KMS-11 (cell line): ENCODE measurements around the gene PCED1B.

ENCODE experiments used
- H2AFZ ChIP-seq: fragments of 200-600 bp; sonication (generic); 2 replicates; pipeline ENCODE4 v1.6.1; 2016; ENCODE audit warnings: antibody characterized with exemption, mixed run types, low read depth
- H3K27ac ChIP-seq: fragments of 200-600 bp; sonication (generic); 2 replicates; pipeline ENCODE4 v1.6.1; 2016; ENCODE audit warnings: mild to moderate bottlenecking, mixed run types
- H3K27me3 ChIP-seq: fragments of 200-600 bp; sonication (generic); 2 replicates; pipeline ENCODE4 v1.6.1; 2017; ENCODE audit warnings: mild to moderate bottlenecking, low read depth, mixed run types, moderate library complexity; ENCODE audit not compliant: insufficient read depth
- H3K36me3 ChIP-seq: fragments of 200-600 bp; sonication (generic); 2 replicates; pipeline ENCODE4 v1.6.1; 2017; ENCODE audit warnings: mild to moderate bottlenecking, mixed run types; ENCODE audit not compliant: insufficient read depth
- H3K4me1 ChIP-seq: fragments of 200-600 bp; sonication (generic); 2 replicates; pipeline ENCODE4 v1.6.1; 2016; ENCODE audit warnings: mild to moderate bottlenecking, low read depth, mixed run types; ENCODE audit not compliant: poor library complexity, severe bottlenecking
- H3K4me2 ChIP-seq: fragments of 200-600 bp; sonication (generic); 2 replicates; pipeline ENCODE4 v1.7.0; 2016; ENCODE audit warnings: mild to moderate bottlenecking, mixed run types
- H3K4me3 ChIP-seq: fragments of 200-600 bp; sonication (generic); IDR thresholded peaks from 2 replicates; pipeline ENCODE4 v1.6.1; 2017; ENCODE audit warnings: low read depth, low read length, mixed read lengths; ENCODE audit not compliant: insufficient read depth
- H3K79me2 ChIP-seq: fragments of 200-600 bp; sonication (generic); 2 replicates; pipeline ENCODE4 v1.6.1; 2016; ENCODE audit warnings: low read depth, mixed run types; ENCODE audit not compliant: insufficient read depth
- H3K9ac ChIP-seq: fragments of 200-600 bp; sonication (generic); 2 replicates; pipeline ENCODE4 v1.6.1; 2016; ENCODE audit warnings: mild to moderate bottlenecking, mixed run types
- H4K20me1 ChIP-seq: fragments of 200-600 bp; sonication (generic); 2 replicates; pipeline ENCODE4 v1.6.1; 2016; ENCODE audit warnings: mild to moderate bottlenecking, mixed run types; ENCODE audit not compliant: insufficient read depth
- CTCF ChIP-seq: fragments of 200-600 bp; sonication (generic); conservative IDR thresholded peaks from 2 replicates; pipeline ENCODE4 v1.6.1; 2017; ENCODE audit warnings: low read depth, mild to moderate bottlenecking, antibody characterized with exemption, low read length, moderate library complexity, mixed read lengths

The PCED1B gene

GRCh38 chr12:47228802-47229201 lies 149.4 kb downstream of the PCED1B start:
- Histone ChIP-seq H3K27ac (no peak overlapping the region), H3K4me1 (no peaks in the 10 kb centered on the region), H3K4me2 (no peak overlapping the region), H3K36me3 (no peaks in the 10 kb centered on the region; the same call in 1 of the 2 replicates), H4K20me1 (no peaks in the 10 kb centered on the region), H3K27me3 (no peaks in the 10 kb centered on the region), H3K4me3 (no peak overlapping the region), H3K9ac (no peak overlapping the region), H2AFZ (no peak overlapping the region), H3K79me2 (no peaks in the 10 kb centered on the region)
- TF ChIP-seq CTCF: no peak

GRCh38 chr12:47231456-47231855 lies 152.0 kb downstream of the PCED1B start:
- Histone ChIP-seq H4K20me1 (no peaks in the 10 kb centered on the region), H3K27ac (no peak overlapping the region), H3K4me3 (no peak overlapping the region), H3K36me3 (no peaks in the 10 kb centered on the region), H3K9ac (no peak overlapping the region), H3K27me3 (no peaks in the 10 kb centered on the region), H3K4me1 (no peaks in the 10 kb centered on the region), H2AFZ (no peak overlapping the region), H3K4me2 (no peak overlapping the region), H3K79me2 (no peaks in the 10 kb centered on the region)
- no peak for TF ChIP-seq CTCF

GRCh38 chr12:47234576-47235141 lies 155.2 kb downstream of the PCED1B start:
- Histone ChIP-seq H3K9ac (no peak overlapping the region), H3K4me3 (no peak overlapping the region), H4K20me1 (no peaks in the 10 kb centered on the region), H2AFZ (no peak overlapping the region), H3K27ac (no peak overlapping the region), H3K79me2 (no peaks in the 10 kb centered on the region), H3K4me2 (no peak overlapping the region), H3K4me1 (no peaks in the 10 kb centered on the region), H3K36me3 (no peaks in the 10 kb centered on the region), H3K27me3 (no peaks in the 10 kb centered on the region)
- no peak for TF ChIP-seq CTCF

- Histone ChIP-seq H3K4me2 (no peak overlapping the region), H3K79me2 (no peaks in the 10 kb centered on the region), H3K36me3 (no peaks in the 10 kb centered on the region), H4K20me1 (no peaks in the 10 kb centered on the region), H3K4me1 (no peaks in the 10 kb centered on the region), H2AFZ (no peak overlapping the region), H3K9ac (no peak overlapping the region), H3K4me3 (no peak overlapping the region), H3K27ac (no peak overlapping the region), H3K27me3 (no peaks in the 10 kb centered on the region)
- no peak for TF ChIP-seq CTCF
These were observed 156.0 kb downstream of the PCED1B start for GRCh38 chr12:47235258-47236040.
